Measurements from ENCODE around the gene TIMM17B. TPM values are rescaled to one million over a fixed set of nuclear protein-coding genes. Genes with fewer than 3 reads are reported as not detected.

TIMM17B gene
- total RNA-seq, 1 experiment from 2014 or later = 89.7 TPM

- Mint-ChIP-seq H3K4me1 (peaks cover 6 to 8% of the 10 kb centered on the region in 2 experiments; a peak in 3 of 4 replicates), H3K4me3 (no peak overlapping the region), H3K27me3 (ENCODE audit: low read depth) (peaks cover 2% of the 10 kb centered on the region; the same call in 1 of the 2 replicates), H3K9me3 (peaks cover 75 to 77% of the 10 kb centered on the region in 2 experiments), H3K36me3 (ENCODE audit: insufficient read depth in 1 of 3, low read depth in 3 of 3) (peaks cover 16 to 18% (median 16%) of the 10 kb centered on the region in 3 experiments), H3K27ac (no peak overlapping the region)
- Histone ChIP-seq H3K4me1 (ENCODE audit: insufficient read depth, low read length) (no peaks in the 10 kb centered on the region), H4K5ac (ENCODE audit: insufficient read length, low read depth, low read length) (no peak overlapping the region), H4K91ac (ENCODE audit: insufficient read length, low read depth, low read length) (no peak overlapping the region), H2BK12ac (ENCODE audit: insufficient read length, low read depth, low read length) (no peak overlapping the region), H3K4me2 (ENCODE audit: insufficient read depth, insufficient read length, low read length) (no peak overlapping the region), H3K79me1 (ENCODE audit: insufficient read depth, low read depth, low read length, poor library complexity, severe bottlenecking) (no peaks in the 10 kb centered on the region), H3T11ph (ENCODE audit: low read length) (no peak overlapping the region), H2BK15ac (ENCODE audit: low read depth, low read length) (no peak overlapping the region), H3K18ac (ENCODE audit: insufficient read length, low read depth, low read length) (no peak overlapping the region), H3K79me2 (ENCODE audit: insufficient read depth, low read length) (no peaks in the 10 kb centered on the region), H3K14ac (ENCODE audit: insufficient read depth, low read length) (no peak overlapping the region), H2AK5ac (ENCODE audit: insufficient read length, low read length) (no peak overlapping the region), H4K20me1 (ENCODE audit: control insufficient read depth, insufficient read depth, insufficient read length) (no peaks in the 10 kb centered on the region), H2BK20ac (ENCODE audit: low read depth, low read length, poor library complexity, severe bottlenecking) (no peak overlapping the region), H2AFZ (ENCODE audit: low read length) (no peak overlapping the region), H3K23me2 (ENCODE audit: insufficient read length, low read depth, low read length, poor library complexity, severe bottlenecking) (no peaks in the 10 kb centered on the region), H2BK5ac (ENCODE audit: insufficient read length, low read length) (no peak overlapping the region), H4K8ac (replicated peaks; ENCODE audit: insufficient read length, low read depth, low read length) (no peak overlapping the region), H3K9ac (ENCODE audit: extremely low read depth, insufficient read length, low read length) (no peak overlapping the region), H3K56ac (ENCODE audit: insufficient read length, low read depth, low read length) (no peak overlapping the region), H3K4ac (ENCODE audit: low read depth, low read length) (no peak overlapping the region), H3K9me3 (ENCODE audit: control insufficient read depth, low read depth, low read length) (peaks cover 7% of the 10 kb centered on the region), H3K23ac (ENCODE audit: insufficient read length, low read depth, low read length) (no peak overlapping the region), H2BK120ac (ENCODE audit: low read depth, low read length, poor library complexity, severe bottlenecking) (no peak overlapping the region), H3K27me3 (ENCODE audit: insufficient read depth, low read length) (no peaks in the 10 kb centered on the region), H3K27ac (ENCODE audit: insufficient read length, low read depth, low read length) (no peak overlapping the region)
- no peak for TF ChIP-seq CTCF (conservative IDR thresholded peaks at IDR 0.05)
- DNase-seq = no peak
- WGBS (ENCODE audit: extremely low coverage, insufficient read length, low lambda C conversion rate) = no CpG with 5 or more reads among the region's 7 CpGs
Observed at GRCh38 chrX:48852857-48853256, 44.7 kb downstream of the TIMM17B start.
